ENCODE measurements around the gene ICOS. TPM values are rescaled to one million over a fixed set of nuclear protein-coding genes. Genes with fewer than 3 reads are reported as not detected.
"Not testable (repeated sequence)": the region's sequence is repeated elsewhere in the genome, so short reads cannot be mapped to it uniquely, and the experiment has no call there.

ICOS gene
- total and polyA plus RNA-seq, 10 of the 15 experiments (the other 5 are each of a cell fraction or from before 2014, with no cell fraction given), result 0.47 to 36.0 (median 0.87) TPM

DNA sequence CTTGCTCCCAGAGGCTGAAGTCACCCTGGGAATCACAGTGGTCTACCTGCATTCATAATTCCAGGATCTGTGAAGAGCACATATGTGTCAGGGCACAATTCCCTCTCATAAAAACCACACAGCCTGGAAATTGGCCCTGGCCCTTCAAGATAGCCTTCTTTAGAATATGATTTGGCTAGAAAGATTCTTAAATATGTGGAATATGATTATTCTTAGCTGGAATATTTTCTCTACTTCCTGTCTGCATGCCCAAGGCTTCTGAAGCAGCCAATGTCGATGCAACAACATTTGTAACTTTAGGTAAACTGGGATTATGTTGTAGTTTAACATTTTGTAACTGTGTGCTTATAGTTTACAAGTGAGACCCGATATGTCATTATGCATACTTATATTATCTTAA lies 24.2 kb downstream of the ICOS start (continued):
- TF ChIP-seq, protein P1, sequence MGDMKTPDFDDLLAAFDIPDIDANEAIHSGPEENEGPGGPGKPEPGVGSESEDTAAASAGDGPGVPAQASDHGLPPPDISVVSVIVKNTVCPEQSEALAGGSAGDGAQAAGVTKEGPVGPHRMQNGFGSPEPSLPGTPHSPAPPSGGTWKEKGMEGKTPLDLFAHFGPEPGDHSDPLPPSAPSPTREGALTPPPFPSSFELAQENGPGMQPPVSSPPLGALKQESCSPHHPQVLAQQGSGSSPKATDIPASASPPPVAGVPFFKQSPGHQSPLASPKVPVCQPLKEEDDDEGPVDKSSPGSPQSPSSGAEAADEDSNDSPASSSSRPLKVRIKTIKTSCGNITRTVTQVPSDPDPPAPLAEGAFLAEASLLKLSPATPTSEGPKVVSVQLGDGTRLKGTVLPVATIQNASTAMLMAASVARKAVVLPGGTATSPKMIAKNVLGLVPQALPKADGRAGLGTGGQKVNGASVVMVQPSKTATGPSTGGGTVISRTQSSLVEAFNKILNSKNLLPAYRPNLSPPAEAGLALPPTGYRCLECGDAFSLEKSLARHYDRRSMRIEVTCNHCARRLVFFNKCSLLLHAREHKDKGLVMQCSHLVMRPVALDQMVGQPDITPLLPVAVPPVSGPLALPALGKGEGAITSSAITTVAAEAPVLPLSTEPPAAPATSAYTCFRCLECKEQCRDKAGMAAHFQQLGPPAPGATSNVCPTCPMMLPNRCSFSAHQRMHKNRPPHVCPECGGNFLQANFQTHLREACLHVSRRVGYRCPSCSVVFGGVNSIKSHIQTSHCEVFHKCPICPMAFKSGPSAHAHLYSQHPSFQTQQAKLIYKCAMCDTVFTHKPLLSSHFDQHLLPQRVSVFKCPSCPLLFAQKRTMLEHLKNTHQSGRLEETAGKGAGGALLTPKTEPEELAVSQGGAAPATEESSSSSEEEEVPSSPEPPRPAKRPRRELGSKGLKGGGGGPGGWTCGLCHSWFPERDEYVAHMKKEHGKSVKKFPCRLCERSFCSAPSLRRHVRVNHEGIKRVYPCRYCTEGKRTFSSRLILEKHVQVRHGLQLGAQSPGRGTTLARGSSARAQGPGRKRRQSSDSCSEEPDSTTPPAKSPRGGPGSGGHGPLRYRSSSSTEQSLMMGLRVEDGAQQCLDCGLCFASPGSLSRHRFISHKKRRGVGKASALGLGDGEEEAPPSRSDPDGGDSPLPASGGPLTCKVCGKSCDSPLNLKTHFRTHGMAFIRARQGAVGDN (IDR thresholded peaks at IDR 0.05), result no peak
- TF ChIP-seq, protein P2, sequence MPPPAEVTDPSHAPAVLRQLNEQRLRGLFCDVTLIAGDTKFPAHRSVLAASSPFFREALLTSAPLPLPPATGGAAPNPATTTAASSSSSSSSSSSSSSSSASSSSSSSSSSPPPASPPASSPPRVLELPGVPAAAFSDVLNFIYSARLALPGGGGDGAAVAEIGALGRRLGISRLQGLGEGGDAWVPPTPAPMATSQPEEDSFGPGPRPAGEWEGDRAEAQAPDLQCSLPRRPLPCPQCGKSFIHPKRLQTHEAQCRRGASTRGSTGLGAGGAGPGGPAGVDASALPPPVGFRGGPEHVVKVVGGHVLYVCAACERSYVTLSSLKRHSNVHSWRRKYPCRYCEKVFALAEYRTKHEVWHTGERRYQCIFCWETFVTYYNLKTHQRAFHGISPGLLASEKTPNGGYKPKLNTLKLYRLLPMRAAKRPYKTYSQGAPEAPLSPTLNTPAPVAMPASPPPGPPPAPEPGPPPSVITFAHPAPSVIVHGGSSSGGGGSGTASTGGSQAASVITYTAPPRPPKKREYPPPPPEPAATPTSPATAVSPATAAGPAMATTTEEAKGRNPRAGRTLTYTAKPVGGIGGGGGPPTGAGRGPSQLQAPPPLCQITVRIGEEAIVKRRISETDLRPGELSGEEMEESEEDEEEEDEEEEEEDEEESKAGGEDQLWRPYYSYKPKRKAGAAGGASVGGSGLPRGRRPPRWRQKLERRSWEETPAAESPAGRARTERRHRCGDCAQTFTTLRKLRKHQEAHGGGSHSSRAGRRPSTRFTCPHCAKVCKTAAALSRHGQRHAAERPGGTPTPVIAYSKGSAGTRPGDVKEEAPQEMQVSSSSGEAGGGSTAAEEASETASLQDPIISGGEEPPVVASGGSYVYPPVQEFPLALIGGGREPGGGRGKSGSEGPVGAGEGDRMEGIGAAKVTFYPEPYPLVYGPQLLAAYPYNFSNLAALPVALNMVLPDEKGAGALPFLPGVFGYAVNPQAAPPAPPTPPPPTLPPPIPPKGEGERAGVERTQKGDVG (CRISPR knock-in tag; IDR thresholded peaks at IDR 0.05), result no peak
- no peak for TF ChIP-seq RAD21 (IDR thresholded peaks at IDR 0.05; ENCODE audit: insufficient read depth, low read depth, low read length)
- no peak for TF ChIP-seq JUND (IDR thresholded peaks at IDR 0.05; ENCODE audit: low read depth, low read length)

DNA sequence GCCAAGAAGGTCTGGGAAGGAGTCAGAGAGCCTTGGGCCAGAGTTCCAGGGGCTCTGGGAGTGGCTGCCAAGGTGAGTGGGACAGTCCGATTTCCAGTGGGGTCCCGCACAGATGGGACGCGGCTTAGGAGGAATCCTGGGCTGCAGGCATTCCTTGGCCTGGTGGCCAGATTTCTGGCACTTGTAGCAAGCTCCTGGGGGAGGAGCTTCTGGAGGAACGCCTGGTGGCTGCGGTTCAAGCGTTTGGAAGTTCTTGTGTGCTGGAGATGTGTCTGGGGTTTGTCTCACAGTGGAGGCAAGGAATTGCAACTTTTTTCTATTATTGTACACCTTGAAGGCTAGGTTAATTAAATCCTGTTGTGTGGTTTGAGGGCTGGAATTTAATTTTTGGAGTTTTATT lies 28.6 kb downstream of the ICOS start:
- H3K79me2 ChIP-seq (ENCODE audit: control insufficient read depth, insufficient read depth, low read length); CTCF ChIA-PET: not testable (repeated sequence)
- 60% methylated on average over 7 of the region's 7 CpGs for WGBS (ENCODE audit: insufficient coverage, insufficient replicate concordance, low lambda C conversion rate, missing lambda C conversion rate)

More for the DNA sequence above, 28.6 kb downstream of the ICOS start:
- in situ Hi-C loops (cut with MboI); H2AFZ ChIP-seq (ENCODE audit: control insufficient read depth, low read depth, low read length); H3K36me3 ChIP-seq (ENCODE audit: control insufficient read depth in 2 of 2, insufficient read depth in 2 of 2, low read length in 1 of 2); H3K4me2 ChIP-seq (ENCODE audit: control insufficient read depth, insufficient read depth); ATAC-seq; FAIRE-seq; H3K27me3 ChIP-seq (replicated peaks in 1 of 2; ENCODE audit: control insufficient read depth in 2 of 2, insufficient read depth in 2 of 2, low read length in 1 of 2); BruUV-seq (replicated peaks); H3K9me3 ChIP-seq (replicated peaks; ENCODE audit: control insufficient read depth, insufficient read depth, low read length); H3K4me3 ChIP-seq; POLR2A ChIA-PET; H3K4me1 ChIP-seq (ENCODE audit: control insufficient read depth, insufficient read depth, low read length); H4K20me1 ChIP-seq (ENCODE audit: control insufficient read depth, insufficient read depth); H3K27ac ChIP-seq (ENCODE audit: control insufficient read depth, insufficient read depth); SMC1A ChIA-PET (ENCODE audit: uncharacterized antibody, unreplicated experiment); DNase-seq (ENCODE audit: low read depth, low spot score); intact Hi-C loops (cut with micrococcal nuclease; ENCODE audit: unreplicated experiment); H3K9ac ChIP-seq (ENCODE audit: control insufficient read depth, insufficient read depth, low read length); RAD21 ChIA-PET (ENCODE audit: unreplicated experiment): not testable (repeated sequence)

All from GM12878 (cell line).